ENCODE measurements around the gene FTSJ3. TPM values are rescaled to one million over a fixed set of nuclear protein-coding genes. Genes with fewer than 3 reads are reported as not detected.

FTSJ3 gene
- polyA plus RNA-seq, 1 of the 3 experiments (the other 2 are of a cell fraction) = 148 TPM

GRCh38 chr17:63821804-63822203 is 5.7 kb downstream of the FTSJ3 start:
- WGBS (ENCODE audit: low lambda C conversion rate) = 94% methylated on average over 6 of the region's 6 CpGs
- H3K4me1 ChIP-seq (ENCODE audit: control insufficient read depth in 1 of 2, insufficient read depth in 2 of 2, low read depth in 1 of 2, low read length in 1 of 2) = peaks cover 6 to 18% of the 10 kb centered on the region in 2 experiments; a peak in 2 of 4 replicates
- H4K20me1 ChIP-seq (ENCODE audit: insufficient read depth) = peaks cover 23% of the 10 kb centered on the region; the same call in 1 of the 2 replicates
- peaks cover 40% of the 10 kb centered on the region for H3K79me2 ChIP-seq (ENCODE audit: insufficient read depth)
- no peaks in the 10 kb centered on the region for H3K9me2 ChIP-seq
- peaks cover 84 to 88% of the 10 kb centered on the region in 2 experiments for H3K36me3 ChIP-seq (replicated peaks in 1 of 2; ENCODE audit: control insufficient read depth in 1 of 2, insufficient read depth in 2 of 2, low read length in 1 of 2)
- H3K27ac ChIP-seq (ENCODE audit: low read depth in 2 of 2, low read length in 1 of 2) = no peak overlapping the region
- no peak overlapping the region for H3K4me3 ChIP-seq (ENCODE audit: low read depth in 2 of 2, low read length in 1 of 2)
- ChIA-PET POLR2A (interaction anchor here (1.2 to 1.9 kb wide), 4 partner anchors 9 to 22 kb away, joined by 3 to 7 read pairs (median 4); no protein-coding TSS in a partner anchor), CTCF (interaction anchor here (0.8 to 2.8 kb wide), 5 partner anchors 9 to 121 kb away, joined by 3 to 9 read pairs (median 8); no protein-coding TSS in a partner anchor)
- H3K9me3 ChIP-seq = no peaks in the 10 kb centered on the region
- TF ChIP-seq TAF1 (IDR thresholded peaks at IDR 0.05; ENCODE audit: borderline replicate concordance, low read depth, low read length) = no peak
- no peak for TF ChIP-seq GABPA (IDR thresholded peaks at IDR 0.05; ENCODE audit: low read depth)
- TF ChIP-seq MAX (IDR thresholded peaks at IDR 0.05; ENCODE audit: low read depth) = no peak
- no peak for TF ChIP-seq REST (IDR thresholded peaks at IDR 0.05; ENCODE audit: low read depth, low read length)
- no peak for TF ChIP-seq USF1 (IDR thresholded peaks at IDR 0.05; ENCODE audit: borderline replicate concordance, low read depth)
- H3K27me3 ChIP-seq (ENCODE audit: insufficient read depth) = no peaks in the 10 kb centered on the region
- no peak overlapping the region for H2AFZ ChIP-seq (ENCODE audit: low read depth)
- DNase-seq = no peak
- H3K9ac ChIP-seq = no peak overlapping the region
- no peak overlapping the region for H3K4me2 ChIP-seq
- H3F3A ChIP-seq (replicated peaks; ENCODE audit: insufficient read depth) = peaks cover 64% of the 10 kb centered on the region

GRCh38 chr17:63820963-63821561 is 6.4 kb downstream of the FTSJ3 start:
- Histone ChIP-seq H3K4me1 (ENCODE audit: control insufficient read depth in 1 of 2, insufficient read depth in 2 of 2, low read depth in 1 of 2, low read length in 1 of 2) (peaks cover 6 to 17% of the 10 kb centered on the region in 2 experiments; a peak in 2 of 4 replicates), H3K9ac (no peak overlapping the region), H3K9me2 (no peaks in the 10 kb centered on the region), H3K4me2 (no peak overlapping the region), H3K27ac (ENCODE audit: low read depth in 2 of 2, low read length in 1 of 2) (no peak overlapping the region), H3F3A (replicated peaks; ENCODE audit: insufficient read depth) (peaks cover 66% of the 10 kb centered on the region), H3K4me3 (ENCODE audit: low read depth in 2 of 2, low read length in 1 of 2) (no peak overlapping the region), H2AFZ (ENCODE audit: low read depth) (no peak overlapping the region), H3K9me3 (no peaks in the 10 kb centered on the region), H4K20me1 (ENCODE audit: insufficient read depth) (peaks cover 23% of the 10 kb centered on the region; the same call in 1 of the 2 replicates), H3K27me3 (ENCODE audit: insufficient read depth) (no peaks in the 10 kb centered on the region), H3K36me3 (replicated peaks in 1 of 2; ENCODE audit: control insufficient read depth in 1 of 2, insufficient read depth in 2 of 2, low read length in 1 of 2) (peaks cover 91 to 96% of the 10 kb centered on the region in 2 experiments), H3K79me2 (ENCODE audit: insufficient read depth) (peaks cover 40% of the 10 kb centered on the region)
- CTCF ChIA-PET = interaction anchor here (0.8 to 2.8 kb wide), 5 partner anchors 8 to 45 kb away, joined by 3 to 9 read pairs (median 8); no protein-coding TSS in a partner anchor
- POLR2A ChIA-PET = interaction anchor here (1.2 to 1.9 kb wide), 3 partner anchors 9 to 21 kb away, joined by 3 to 7 read pairs (median 4); no protein-coding TSS in a partner anchor
- WGBS (ENCODE audit: low lambda C conversion rate) = 92% methylated on average over 10 of the region's 10 CpGs
- TF ChIP-seq EZH2phosphoT487 (IDR thresholded peaks at IDR 0.05; ENCODE audit: borderline replicate concordance, low read depth) (no peak), POLR2AphosphoS5 (IDR thresholded peaks at IDR 0.05; ENCODE audit: low read depth, low read length) (peak; percentile 23), USF2 (IDR thresholded peaks at IDR 0.05; ENCODE audit: borderline replicate concordance, low read depth, low read length) (0 out of 2 replicates have a peak, but pooled peaks have one; percentile 6)
- DNase-seq = no peak
